ENCODE measurements around the gene LDLRAD3. TPM values are rescaled to one million over a fixed set of nuclear protein-coding genes. Genes with fewer than 3 reads are reported as not detected.

The LDLRAD3 gene
- total RNA-seq, 1 donor from 2014 or later: 26.2 TPM

- no peak for DNase-seq (ENCODE audit: extremely low read depth, low read depth, low spot score)
Measured at GRCh38 chr11:36122671-36123070, 178.8 kb downstream of the LDLRAD3 start.

GRCh38 chr11:36123336-36124101 is 179.7 kb downstream of the LDLRAD3 start:
- DNase-seq (ENCODE audit: extremely low read depth, low read depth, low spot score): no peak

GRCh38 chr11:36126678-36127077 is 182.8 kb downstream of the LDLRAD3 start:
- DNase-seq (ENCODE audit: extremely low read depth, low read depth, low spot score): no peak

GRCh38 chr11:36127550-36127949 is 183.7 kb downstream of the LDLRAD3 start:
- DNase-seq (ENCODE audit: extremely low read depth, low read depth, low spot score): no peak

GRCh38 chr11:36129955-36130354 is 186.1 kb downstream of the LDLRAD3 start:
- DNase-seq (ENCODE audit: extremely low read depth, low read depth, low spot score): no peak

- no peak for DNase-seq (ENCODE audit: extremely low read depth, low read depth, low spot score)
Measured at GRCh38 chr11:36130401-36130800, 186.5 kb downstream of the LDLRAD3 start.

- peak; percentile 34 for DNase-seq (ENCODE audit: extremely low read depth, low read depth, low spot score)
Measured at GRCh38 chr11:36131721-36132397, 188.0 kb downstream of the LDLRAD3 start.

GRCh38 chr11:36132940-36133339 is 189.1 kb downstream of the LDLRAD3 start:
- DNase-seq (ENCODE audit: extremely low read depth, low read depth, low spot score): no peak

- no peak for DNase-seq (ENCODE audit: extremely low read depth, low read depth, low spot score)
Measured at GRCh38 chr11:36135076-36135475, 191.2 kb downstream of the LDLRAD3 start.

- DNase-seq (ENCODE audit: extremely low read depth, low read depth, low spot score): no peak
Measured at GRCh38 chr11:36139767-36140166, 195.9 kb downstream of the LDLRAD3 start.

GRCh38 chr11:36141196-36141953 is 197.5 kb downstream of the LDLRAD3 start:
- no peak for DNase-seq (ENCODE audit: extremely low read depth, low read depth, low spot score)

- no peak for DNase-seq (ENCODE audit: extremely low read depth, low read depth, low spot score)
Measured at GRCh38 chr11:36141956-36142355, 198.1 kb downstream of the LDLRAD3 start.

- DNase-seq (ENCODE audit: extremely low read depth, low read depth, low spot score): no peak
Measured at GRCh38 chr11:36142439-36142838, 198.6 kb downstream of the LDLRAD3 start.

- no peak for DNase-seq (ENCODE audit: extremely low read depth, low read depth, low spot score)
Measured at GRCh38 chr11:36142879-36143278, 199.0 kb downstream of the LDLRAD3 start.

- DNase-seq (ENCODE audit: extremely low read depth, low read depth, low spot score): no peak
Measured at GRCh38 chr11:36146437-36146836, 202.6 kb downstream of the LDLRAD3 start.

GRCh38 chr11:36147491-36147890 is 203.6 kb downstream of the LDLRAD3 start:
- no peak for DNase-seq (ENCODE audit: extremely low read depth, low read depth, low spot score)

GRCh38 chr11:36148701-36149100 is 204.8 kb downstream of the LDLRAD3 start:
- DNase-seq (ENCODE audit: extremely low read depth, low read depth, low spot score): no peak

- DNase-seq (ENCODE audit: extremely low read depth, low read depth, low spot score): peak; percentile 100
Measured at GRCh38 chr11:36149538-36150242, 205.8 kb downstream of the LDLRAD3 start.

- no peak for DNase-seq (ENCODE audit: extremely low read depth, low read depth, low spot score)
Measured at GRCh38 chr11:36150986-36151385, 207.1 kb downstream of the LDLRAD3 start.

GRCh38 chr11:36151933-36152580 is 208.2 kb downstream of the LDLRAD3 start:
- DNase-seq (ENCODE audit: extremely low read depth, low read depth, low spot score): no peak

Data from glomerular endothelial cell (primary cell).